ENCODE data around the gene KCNAB3.

The KCNAB3 gene

DNA sequence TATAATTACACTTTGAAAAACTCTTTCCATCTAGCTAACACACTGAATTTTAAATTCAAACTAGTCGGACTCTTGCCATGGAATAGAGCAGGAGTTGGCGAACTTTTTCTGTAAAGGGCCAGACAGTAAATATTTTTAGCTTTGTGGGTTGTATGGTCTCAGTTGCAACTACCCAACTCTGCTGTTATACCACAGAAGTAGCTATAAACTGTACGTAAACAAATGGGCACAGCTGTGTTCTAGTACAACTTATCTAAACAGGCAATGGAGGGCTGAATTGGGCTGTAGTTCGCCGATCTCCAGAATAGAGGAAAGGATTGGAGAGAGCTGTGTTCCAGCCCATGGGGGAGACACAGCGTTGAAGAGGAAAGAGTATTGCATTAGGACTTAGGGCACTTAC lies 11.1 kb upstream of the KCNAB3 start:
- no peak for DNase-seq (ENCODE audit: extremely low spot score)
- ChIA-PET POLR2A (interaction anchor here (0.7 to 1.5 kb wide), 2 partner anchors 8 to 25 kb away, joined by 3 to 12 read pairs; partner anchors contain the start of genes CNTROB, RNF227 and TRAPPC1), CTCF (no interaction called here)
- TF ChIP-seq CTBP1 (IDR thresholded peaks at IDR 0.05; ENCODE audit: borderline replicate concordance): no peak
- no peak for TF ChIP-seq SUZ12 (IDR thresholded peaks at IDR 0.05)
- no peak for TF ChIP-seq PKNOX1 (IDR thresholded peaks at IDR 0.05)
- no peak for TF ChIP-seq HDGF (IDR thresholded peaks at IDR 0.05; ENCODE audit: borderline replicate concordance)
- TF ChIP-seq FOXM1 (IDR thresholded peaks at IDR 0.05; ENCODE audit: borderline replicate concordance): no peak
- no peak for TF ChIP-seq ZNF384 (IDR thresholded peaks at IDR 0.05)
- TF ChIP-seq BHLHE40 (IDR thresholded peaks at IDR 0.05; ENCODE audit: borderline replicate concordance): no peak
- no peak for TF ChIP-seq FOXA1 (IDR thresholded peaks at IDR 0.05)
- no peak for TF ChIP-seq ARNT (IDR thresholded peaks at IDR 0.05)
- TF ChIP-seq L3MBTL2 (conservative IDR thresholded peaks at IDR 0.05): no peak
- TF ChIP-seq FOXK2 (IDR thresholded peaks at IDR 0.05): no peak
- TF ChIP-seq ELF4 (IDR thresholded peaks at IDR 0.05): no peak
- no peak for TF ChIP-seq SP1 (IDR thresholded peaks at IDR 0.05)
- no peak for TF ChIP-seq LEF1 (IDR thresholded peaks at IDR 0.05; ENCODE audit: borderline replicate concordance)
- no peak for TF ChIP-seq TARDBP (IDR thresholded peaks at IDR 0.05)
- no peak for TF ChIP-seq NFRKB (IDR thresholded peaks at IDR 0.05)

GRCh38 chr17:7940034-7940433 lies 10.4 kb upstream of the KCNAB3 start:
- CTCF ChIA-PET: no interaction called here

DNA sequence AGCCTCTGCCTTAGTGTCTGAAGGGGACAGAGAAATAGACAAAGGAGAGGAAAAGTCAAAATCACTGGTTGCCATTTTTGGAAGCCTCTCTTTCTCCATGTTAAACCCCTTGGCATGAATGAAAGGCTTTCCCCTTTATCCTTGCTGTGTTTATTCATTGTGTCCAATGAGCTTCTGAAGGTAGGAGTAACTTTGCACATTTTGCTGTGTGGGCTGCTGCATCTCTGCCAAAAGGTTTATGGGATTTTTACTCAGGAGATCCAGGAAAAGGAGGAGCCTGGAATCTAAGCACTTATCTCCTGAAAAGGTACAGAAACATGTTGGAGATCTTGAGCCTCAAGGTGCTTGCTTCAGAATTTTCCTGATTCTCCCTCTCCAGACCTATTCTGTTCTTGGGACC lies 6.2 kb upstream of the KCNAB3 start:
- ChIA-PET POLR2A (interaction anchor here (0.7 to 0.8 kb wide), 2 partner anchors 20 to 48 kb away, joined by 4 to 5 read pairs; partner anchors contain the start of gene RNF227), CTCF (no interaction called here)
- TF ChIP-seq FOXM1 (IDR thresholded peaks at IDR 0.05; ENCODE audit: borderline replicate concordance) (no peak), SP1 (IDR thresholded peaks at IDR 0.05) (no peak), L3MBTL2 (conservative IDR thresholded peaks at IDR 0.05) (no peak)
- no peak for DNase-seq (ENCODE audit: extremely low spot score)

More at GRCh38 chr17:7940034-7940433, 10.4 kb upstream of the KCNAB3 start:
- no peak for DNase-seq (ENCODE audit: extremely low spot score)
- TF ChIP-seq L3MBTL2 (conservative IDR thresholded peaks at IDR 0.05): no peak
- TF ChIP-seq CTBP1 (IDR thresholded peaks at IDR 0.05; ENCODE audit: borderline replicate concordance): no peak
- no peak for TF ChIP-seq BHLHE40 (IDR thresholded peaks at IDR 0.05; ENCODE audit: borderline replicate concordance)
- POLR2A ChIA-PET: interaction anchor here (0.6 to 1.2 kb wide), 3 partner anchors 10 to 263 kb away, joined by 3 read pairs; partner anchors contain the start of gene RNF227

DNA sequence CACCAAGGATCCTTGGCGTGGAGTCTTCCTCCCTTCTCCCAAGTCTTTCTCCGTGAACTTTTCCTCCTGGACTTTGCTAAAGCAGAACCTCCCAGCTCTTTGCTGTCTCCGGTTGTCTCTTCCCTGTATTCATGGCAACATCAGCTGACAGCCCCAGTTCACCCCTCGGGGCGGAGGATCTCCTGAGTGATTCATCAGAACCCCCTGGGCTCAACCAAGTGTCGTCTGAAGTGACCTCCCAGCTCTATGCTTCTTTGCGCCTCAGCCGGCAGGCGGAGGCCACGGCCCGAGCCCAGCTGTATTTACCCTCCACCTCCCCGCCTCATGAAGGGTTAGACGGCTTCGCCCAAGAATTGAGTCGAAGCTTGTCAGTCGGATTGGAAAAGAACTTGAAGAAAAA lies 3.3 kb upstream of the KCNAB3 start:
- CTCF ChIA-PET: interaction anchor here (0.5 to 2.1 kb wide), 8 partner anchors 13 to 888 kb away, joined by 3 to 10 read pairs (median 4); no protein-coding TSS in a partner anchor
- POLR2A ChIA-PET: interaction anchor here (0.7 to 5.2 kb wide), 16 partner anchors 8 to 123 kb away, joined by 3 to 69 read pairs (median 6); partner anchors contain the start of genes NAA38 and RNF227
- peak; percentile 57 for DNase-seq (ENCODE audit: extremely low spot score)
- TF ChIP-seq PKNOX1 (IDR thresholded peaks at IDR 0.05): peak; percentile 86
- no peak for TF ChIP-seq ELF4 (IDR thresholded peaks at IDR 0.05)
- TF ChIP-seq L3MBTL2 (conservative IDR thresholded peaks at IDR 0.05): peak; percentile 77

DNA sequence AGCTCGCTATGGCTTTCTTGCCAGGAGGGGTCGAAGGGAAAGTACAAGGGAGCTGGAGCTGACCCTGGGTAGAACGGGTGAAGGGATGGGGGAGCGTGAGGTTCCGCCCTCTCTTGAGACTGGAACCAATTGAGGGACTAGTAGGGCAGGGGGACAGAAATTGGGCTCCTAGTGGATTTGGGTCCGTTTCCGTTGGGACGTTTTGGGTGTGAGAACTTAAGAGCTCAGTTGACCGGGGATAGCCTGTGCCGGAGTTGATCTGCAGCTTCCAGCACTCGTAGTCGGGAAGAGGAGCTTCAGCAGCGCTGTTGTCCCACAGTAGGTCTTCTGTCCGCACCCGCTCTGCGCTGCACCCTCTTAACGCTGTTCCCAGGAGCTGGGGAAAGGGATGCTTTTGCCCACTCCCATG lies 2.8 kb upstream of the KCNAB3 start:
- ChIA-PET CTCF (interaction anchor here (0.5 to 2.1 kb wide), 7 partner anchors 13 to 887 kb away, joined by 3 to 10 read pairs (median 3); no protein-coding TSS in a partner anchor), POLR2A (interaction anchor here (0.6 to 5.2 kb wide), 24 partner anchors 9 to 305 kb away, joined by 3 to 69 read pairs (median 4); partner anchors contain the start of genes NAA38, RNF227 and SAT2)
- TF ChIP-seq LEF1 (IDR thresholded peaks at IDR 0.05; ENCODE audit: borderline replicate concordance) (no peak), L3MBTL2 (conservative IDR thresholded peaks at IDR 0.05) (0 out of 2 replicates have a peak, but pooled peaks have one; percentile 2)
- peak; percentile 41 for DNase-seq (ENCODE audit: extremely low spot score)

GRCh38 chr17:7931709-7932482 lies 2.2 kb upstream of the KCNAB3 start, which contains the start of the genes CNTROB and TRAPPC1:
TSS of gene CNTROB (plus strand) at chr17:7932206. CDS start at chr17:7933080, 874 bp downstream.
TSS of gene TRAPPC1 (minus strand) at chr17:7931946. CDS start at chr17:7931829, 117 bp downstream.
- CTCF ChIA-PET: interaction anchor here (0.6 to 2.1 kb wide), 4 partner anchors 12 to 85 kb away, joined by 3 to 10 read pairs (median 6); no protein-coding TSS in a partner anchor
- POLR2A ChIA-PET: interaction anchor here (0.6 to 5.2 kb wide), 22 partner anchors 9 to 304 kb away, joined by 3 to 69 read pairs (median 4); partner anchors contain the start of genes NAA38, RNF227 and SAT2
- TF ChIP-seq SUZ12 (IDR thresholded peaks at IDR 0.05) (no peak), FOXK2 (IDR thresholded peaks at IDR 0.05) (no peak), SP1 (IDR thresholded peaks at IDR 0.05) (no peak), NFRKB (IDR thresholded peaks at IDR 0.05) (no peak), PKNOX1 (IDR thresholded peaks at IDR 0.05) (peak; percentile 94), ARNT (IDR thresholded peaks at IDR 0.05) (no peak), BHLHE40 (IDR thresholded peaks at IDR 0.05; ENCODE audit: borderline replicate concordance) (no peak), L3MBTL2 (conservative IDR thresholded peaks at IDR 0.05) (peak; percentile 78), LEF1 (IDR thresholded peaks at IDR 0.05; ENCODE audit: borderline replicate concordance) (no peak), CTBP1 (IDR thresholded peaks at IDR 0.05; ENCODE audit: borderline replicate concordance) (no peak), ZNF384 (IDR thresholded peaks at IDR 0.05) (no peak), ELF4 (IDR thresholded peaks at IDR 0.05) (peak; percentile 63; the same call in 1 of the 2 replicates), FOXM1 (IDR thresholded peaks at IDR 0.05; ENCODE audit: borderline replicate concordance) (no peak), TARDBP (IDR thresholded peaks at IDR 0.05) (no peak)
- peak; percentile 99 for DNase-seq (ENCODE audit: extremely low spot score)

Measured in HEK293T (cell line).